ENCODE data around the gene SNX14. TPM values are rescaled to one million over a fixed set of nuclear protein-coding genes. Genes with fewer than 3 reads are reported as not detected.
"Not testable (repeated sequence)": the region's sequence is repeated elsewhere in the genome, so short reads cannot be mapped to it uniquely, and the experiment has no call there.

The SNX14 gene
- total and polyA plus RNA-seq, 2 of the 8 experiments (the other 6 are each of a cell fraction or from before 2014, with no cell fraction given), result 11.9 to 24.2 TPM

DNA sequence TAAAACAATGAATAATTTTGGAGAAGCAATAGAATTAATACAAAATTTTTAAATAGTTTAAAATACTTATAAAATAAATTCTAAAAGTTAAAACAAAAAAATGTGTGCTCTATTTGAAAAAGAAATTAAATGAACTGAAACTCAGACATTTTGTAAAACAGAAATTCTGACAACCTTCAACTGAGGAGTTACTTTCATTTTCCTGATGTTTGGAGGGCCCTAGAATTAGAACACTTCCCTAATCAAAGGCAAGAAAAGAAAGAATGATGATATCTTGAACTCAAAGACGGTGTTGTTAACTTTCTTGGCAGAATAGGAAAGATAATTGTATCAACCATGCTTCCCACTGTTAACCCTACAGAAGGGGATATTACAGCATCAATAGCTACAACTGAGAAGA, 27.9 kb downstream of the SNX14 start (continued):
- TF ChIP-seq ZNF274 (IDR thresholded peaks at IDR 0.05; ENCODE audit: borderline replicate concordance, extremely low read depth, low read length), result no peak
- no peak for TF ChIP-seq EZH2 (IDR thresholded peaks at IDR 0.05; ENCODE audit: low read depth, low read length, severe bottlenecking)
- no peak for TF ChIP-seq NANOG (IDR thresholded peaks at IDR 0.05; ENCODE audit: insufficient read depth, low read depth, low read length, poor library complexity, severe bottlenecking)
- TF ChIP-seq, protein P1, sequence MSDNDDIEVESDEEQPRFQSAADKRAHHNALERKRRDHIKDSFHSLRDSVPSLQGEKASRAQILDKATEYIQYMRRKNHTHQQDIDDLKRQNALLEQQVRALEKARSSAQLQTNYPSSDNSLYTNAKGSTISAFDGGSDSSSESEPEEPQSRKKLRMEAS (IDR thresholded peaks at IDR 0.05), result no peak
- TF ChIP-seq JUND (IDR thresholded peaks at IDR 0.05; ENCODE audit: low read length), result no peak
- TF ChIP-seq HDAC2 (IDR thresholded peaks at IDR 0.05; ENCODE audit: borderline replicate concordance in 1 of 2, low read depth in 2 of 2, low read length in 2 of 2), result no peak
- no peak for TF ChIP-seq ASH2L (IDR thresholded peaks at IDR 0.05; ENCODE audit: low read length)
- no peak for TF ChIP-seq CEBPB (IDR thresholded peaks at IDR 0.05; ENCODE audit: low read depth, low read length)

DNA sequence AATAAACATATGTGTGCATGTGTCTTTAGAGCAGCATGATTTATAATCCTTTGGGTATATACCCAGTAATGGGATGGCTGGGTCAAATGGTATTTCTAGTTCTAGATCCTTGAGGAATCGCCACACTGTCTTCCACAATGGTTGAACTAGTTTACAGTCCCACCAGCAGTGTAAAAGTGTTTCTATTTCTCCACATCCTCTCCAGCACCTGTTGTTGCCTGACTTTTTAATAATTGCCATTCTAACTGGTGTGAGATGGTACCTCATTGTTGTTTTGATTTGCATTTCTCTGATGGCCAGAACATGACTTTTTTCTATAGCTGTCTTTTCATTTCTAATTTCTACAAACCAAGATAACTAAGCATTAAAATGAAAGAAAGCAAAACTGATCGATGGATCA, 29.4 kb downstream of the SNX14 start:
- H3K27ac ChIP-seq (ENCODE audit: low read depth, low read length); H3K14ac ChIP-seq (ENCODE audit: insufficient read length); H2BK15ac ChIP-seq (ENCODE audit: low read length); H4K8ac ChIP-seq (ENCODE audit: extremely low read depth, insufficient read depth, low read length); H3K9me3 ChIP-seq (ENCODE audit: insufficient read depth in 2 of 2, low read depth in 1 of 2, low read length in 1 of 2); H3K4me2 ChIP-seq (ENCODE audit: insufficient read depth in 1 of 2, low read depth in 2 of 2, low read length in 2 of 2); H3K27me3 ChIP-seq (replicated peaks in 1 of 4; ENCODE audit: control insufficient read depth in 3 of 4, extremely low read depth in 1 of 4, insufficient read depth in 3 of 4, low read length in 3 of 4); H2BK12ac ChIP-seq (ENCODE audit: low read depth, low read length); H2BK20ac ChIP-seq (ENCODE audit: low read length); POLR2A ChIA-PET (ENCODE audit: partially characterized antibody); H3K23ac ChIP-seq (ENCODE audit: insufficient read length); H2BK120ac ChIP-seq (replicated peaks; ENCODE audit: low read depth, low read length); H4K91ac ChIP-seq (replicated peaks; ENCODE audit: insufficient read length, low read length); H3K79me2 ChIP-seq (ENCODE audit: control insufficient read depth in 1 of 2, insufficient read depth in 2 of 2, low read length in 2 of 2); H3K4ac ChIP-seq (replicated peaks; ENCODE audit: insufficient read length, low read depth, low read length); H4K20me1 ChIP-seq (replicated peaks in 1 of 2; ENCODE audit: control insufficient read depth in 1 of 2, insufficient read depth in 2 of 2, low read length in 2 of 2); H3K9ac ChIP-seq (replicated peaks in 1 of 4; ENCODE audit: extremely low read depth in 1 of 4, low read depth in 3 of 4, low read length in 3 of 4); H3K79me1 ChIP-seq (ENCODE audit: low read depth, low read length); H3K23me2 ChIP-seq (ENCODE audit: low read depth, low read length); CTCF ChIA-PET (ENCODE audit: partially characterized antibody); H3K56ac ChIP-seq (replicated peaks; ENCODE audit: insufficient read length, low read depth, low read length); H3K4me3 ChIP-seq (ENCODE audit: extremely low read depth in 1 of 4, insufficient read depth in 2 of 4, low read depth in 3 of 4, low read length in 4 of 4); H3K36me3 ChIP-seq (ENCODE audit: control insufficient read depth in 2 of 4, insufficient read depth in 4 of 4, low read length in 3 of 4); DNase-seq (ENCODE audit: low read depth in 1 of 2, low spot score in 2 of 2); H4K5ac ChIP-seq (ENCODE audit: insufficient read length, low read depth, low read length); FAIRE-seq; H2BK5ac ChIP-seq (ENCODE audit: low read depth, low read length); H2AFZ ChIP-seq (ENCODE audit: low read length); H3K4me1 ChIP-seq (replicated peaks in 1 of 4; ENCODE audit: control insufficient read depth in 3 of 4, insufficient read depth in 4 of 4, low read length in 3 of 4); H3K18ac ChIP-seq (ENCODE audit: extremely low read depth, low read length); H2AK5ac ChIP-seq (ENCODE audit: low read depth, low read length): not testable (repeated sequence)
- WGBS, 2 experiments (ENCODE audit: extremely low coverage in 1 of 2, insufficient coverage in 1 of 2, insufficient read length in 1 of 2, insufficient replicate concordance in 2 of 2, low coverage in 1 of 2, low lambda C conversion rate in 2 of 2, missing lambda C conversion rate in 1 of 2), result 95% methylated on average over 1 of the region's 2 CpGs; no CpG with 5 or more reads in 1 of the 2 experiments

Measured in H1 (cell line).